GM12878 (cell line): Measurements from ENCODE around the gene DISC1. TPM values are rescaled to one million over a fixed set of nuclear protein-coding genes. Genes with fewer than 3 reads are reported as not detected.

Source experiments
- ATAC-seq: fragments of 200-7000 bp; cut with Tn5 transposase; 3 replicates; pipeline ENCODE4 v1.9.1; 2020; ENCODE audit warnings: mild to moderate bottlenecking, moderate library complexity
- BruUV-seq: library from RNA; stranded (reverse); fragments of 400-500 nt; replicated peaks from 2 replicates; lab custom pipeline; 2021; lab: Mats Ljungman, UMichigan
- CTCF ChIA-PET: fragments of 300-600 bp; sonication (Branson Sonifier 250); formaldehyde crosslinking; extraction: SDS; loops from one replicate; lab custom pipeline; 2021; ENCODE audit warnings: inconsistent platforms; lab: Yijun Ruan, JAX
- POLR2A ChIA-PET: fragments of 350-600 bp; formaldehyde crosslinking; extraction: SDS; loops from one replicate; lab custom pipeline; 2021; ENCODE audit warnings: inconsistent platforms; lab: Charles Lee
- RAD21 ChIA-PET: fragments of 300-600 bp; sonication (Branson Sonifier 250); formaldehyde crosslinking; loops from one replicate; lab custom pipeline; 2023; ENCODE audit warnings: antibody characterized with exemption; ENCODE audit not compliant: unreplicated experiment; lab: Charles Lee
- SMC1A ChIA-PET: fragments of 300-600 bp; sonication (Branson Sonifier 250); formaldehyde crosslinking; loops from one replicate; lab custom pipeline; 2023; ENCODE audit not compliant: unreplicated experiment, uncharacterized antibody; lab: Charles Lee
- DNase-seq: peaks from one replicate; pipeline ENCODE4 v3.0.0-alpha.2; 2011; ENCODE audit warnings: low read depth, low spot score
- FAIRE-seq: peaks from 3 replicates; lab custom pipeline; 2011; peaks lifted over from hg19 to GRCh38; lab: Jason Lieb, UNC
- H2AFZ ChIP-seq: 2 replicates; pipeline ENCODE4 v1.6.0; 2011; ENCODE audit warnings: low read depth, low read length, control low read depth; ENCODE audit not compliant: control insufficient read depth
- H3K27ac ChIP-seq: 2 replicates; pipeline ENCODE4 v1.5.1; 2011; ENCODE audit warnings: control low read depth; ENCODE audit not compliant: control insufficient read depth, insufficient read depth
- H3K27me3 ChIP-seq, 2 experiments: replicated peaks in 1 of 2; 2 replicates each; pipeline versions ENCODE4 v1.6.0 to v1.6.1; 2011; ENCODE audit warnings: low read length in 1 of 2; ENCODE audit not compliant: control insufficient read depth in 2 of 2, insufficient read depth in 2 of 2
- H3K36me3 ChIP-seq, 2 experiments: 2 replicates each; pipeline ENCODE4 v1.5.1; 2011; ENCODE audit warnings: low read length in 1 of 2; ENCODE audit not compliant: control insufficient read depth in 2 of 2, insufficient read depth in 2 of 2
- H3K4me1 ChIP-seq: 2 replicates; pipeline ENCODE4 v1.6.1; 2011; ENCODE audit warnings: mild to moderate bottlenecking, low read length, moderate library complexity, mixed read lengths; ENCODE audit not compliant: control insufficient read depth, insufficient read depth
- H3K4me2 ChIP-seq: 2 replicates; pipeline ENCODE4 v1.6.0; 2011; ENCODE audit warnings: control low read depth; ENCODE audit not compliant: control insufficient read depth, insufficient read depth
- H3K4me3 ChIP-seq: fragments of 200-600 bp; sonication (generic); 2 replicates; pipeline ENCODE4 v1.5.1; 2016
- H3K79me2 ChIP-seq: 2 replicates; pipeline ENCODE4 v1.6.0; 2011; ENCODE audit warnings: low read length; ENCODE audit not compliant: control insufficient read depth, insufficient read depth
- H3K9ac ChIP-seq: 2 replicates; pipeline ENCODE4 v1.8.0; 2011; ENCODE audit warnings: low read length, control low read depth, mixed read lengths; ENCODE audit not compliant: control insufficient read depth, insufficient read depth
- H3K9me3 ChIP-seq: replicated peaks from 3 replicates; pipeline ENCODE4 v1.5.1; 2011; ENCODE audit warnings: mild to moderate bottlenecking, low read length; ENCODE audit not compliant: control insufficient read depth, insufficient read depth
- H4K20me1 ChIP-seq: 2 replicates; pipeline ENCODE4 v1.6.0; 2011; ENCODE audit not compliant: control insufficient read depth, insufficient read depth
- ATF3 ChIP-seq: IDR thresholded peaks from 2 replicates; pipeline ENCODE4 v1.6.1; 2011; ENCODE audit warnings: low read depth, mild to moderate bottlenecking, low read length, moderate library complexity, borderline replicate concordance; ENCODE audit errors: extremely low read depth
- CBX5 ChIP-seq: sonication (generic); IDR thresholded peaks from 2 replicates; pipeline ENCODE4 v1.6.1; 2016; ENCODE audit warnings: low read depth, moderate library complexity, mild to moderate bottlenecking, inconsistent platforms
- CTCF ChIP-seq, 3 experiments: IDR thresholded peaks in 2 of 3; conservative IDR thresholded peaks in 1 of 3; 2 replicates each; pipeline ENCODE4 v1.5.1; 2011; ENCODE audit warnings: low read depth in 3 of 3, low read length in 3 of 3, mild to moderate bottlenecking in 3 of 3, control low read depth in 2 of 3, moderate library complexity in 2 of 3, inconsistent platforms in 1 of 3, mixed read lengths in 1 of 3; ENCODE audit not compliant: control insufficient read depth in 2 of 3, insufficient read depth in 1 of 3; ENCODE audit errors: extremely low read depth in 1 of 3
- EZH2 ChIP-seq: IDR thresholded peaks from 2 replicates; pipeline ENCODE4 v1.6.1; 2012; ENCODE audit warnings: low read depth, mild to moderate bottlenecking, control low read depth, inconsistent platforms, low read length, borderline replicate concordance; ENCODE audit not compliant: control insufficient read depth
- GATAD2B ChIP-seq: fragments of 450-650 bp; conservative IDR thresholded peaks from 2 replicates; pipeline ENCODE4 v1.6.1; 2017; ENCODE audit warnings: low read depth, mild to moderate bottlenecking, moderate library complexity
- POLR2AphosphoS2 ChIP-seq: IDR thresholded peaks from 2 replicates; pipeline ENCODE4 v1.6.1; 2011; ENCODE audit warnings: low read depth, mild to moderate bottlenecking, low read length, improper control_type of control experiment, moderate library complexity
- RBBP5 ChIP-seq: fragments of 200-600 bp; sonication (generic); conservative IDR thresholded peaks from 2 replicates; pipeline ENCODE4 v1.6.1; 2016
- SMARCA5 ChIP-seq: fragments of 450-650 bp; IDR thresholded peaks from 2 replicates; pipeline ENCODE4 v1.6.1; 2017; ENCODE audit warnings: mild to moderate bottlenecking
- SRF ChIP-seq, 2 experiments: IDR thresholded peaks; 2 replicates each; pipeline ENCODE4 v1.6.1; 2011; ENCODE audit warnings: low read depth in 2 of 2, low read length in 2 of 2, mild to moderate bottlenecking in 1 of 2, moderate library complexity in 1 of 2
- USF1 ChIP-seq: IDR thresholded peaks from 2 replicates; pipeline ENCODE4 v1.6.1; 2011; ENCODE audit warnings: borderline replicate concordance, low read depth, mild to moderate bottlenecking, moderate library complexity, mixed read lengths, low read length; ENCODE audit not compliant: insufficient read depth; ENCODE audit errors: extremely low read length
- ZBTB11 ChIP-seq: fragments of 450-650 bp; formaldehyde crosslinking; IDR thresholded peaks from 2 replicates; pipeline ENCODE4 v1.5.0; 2022; ENCODE audit warnings: mild to moderate bottlenecking, missing genetic modification characterization
- ZNF24 ChIP-seq: fragments of 450-650 bp; IDR thresholded peaks from 2 replicates; pipeline ENCODE4 v1.6.1; 2017; ENCODE audit warnings: antibody characterized with exemption, mild to moderate bottlenecking
- ZNF622 ChIP-seq: fragments of 450-650 bp; IDR thresholded peaks from 2 replicates; pipeline ENCODE4 v1.6.1; 2017; ENCODE audit warnings: mild to moderate bottlenecking, inconsistent platforms
- ZSCAN29 ChIP-seq: fragments of 450-650 bp; IDR thresholded peaks from 2 replicates; pipeline ENCODE4 v1.6.1; 2017; ENCODE audit warnings: mild to moderate bottlenecking, moderate library complexity
- in situ Hi-C: fragments of 300-500 bp; cut with MboI; formaldehyde crosslinking; loops from 9 replicates; pipeline ENCODE4 v1.14.3; 2018; ENCODE audit warnings: mixed read lengths
- intact Hi-C: fragments of 100-400 bp; cut with micrococcal nuclease; formaldehyde crosslinking; loops from one replicate; pipeline ENCODE4 v1.14.2; 2022; ENCODE audit not compliant: unreplicated experiment
- polyA plus RNA-seq, 11 experiments: library from polyadenylated mRNA; depleted of rRNA in 4 of 11; unstranded in 6 of 11; stranded (reverse) in 5 of 11; fragments of >200 nt; fragmentation: Nextera tagmentation in 4 of 11; fragmentation: Illumina TruSeq in 1 of 11; extraction: Ambion mirVana in 4 of 11; extraction: Trizol in 1 of 11; gene quantifications; 1 replicate in 1 of 11; 2 replicates in 10 of 11; pipeline versions ENCODE4 v1.2.1 to v1.2.3, GENCODE V29; 2011 to 2016; ENCODE audit warnings: inconsistent platforms in 2 of 11, missing spikeins in 2 of 11, low read depth in 1 of 11
- total RNA-seq, 4 experiments: library from RNA; depleted of rRNA in 3 of 4; stranded (reverse); fragments of >200 nt in 3 of 4; fragmentation: Illumina TruSeq in 1 of 4; extraction: Trizol in 1 of 4; gene quantifications; 2 replicates each; pipeline versions ENCODE4 v1.2.1 to v1.2.3, GENCODE V29; 2013 to 2021

DISC1 gene
- total and polyA plus RNA-seq, 10 of the 15 experiments (the other 5 are each of a cell fraction or from before 2014, with no cell fraction given), result 0.05 to 0.72 (median 0.19) TPM; not detected in 1

- CTCF ChIA-PET, result no interaction called here
- no peak overlapping the region for H2AFZ ChIP-seq
- no peak overlapping the region for H3K4me3 ChIP-seq
- H3K27ac ChIP-seq, result no peak overlapping the region
- H4K20me1 ChIP-seq, result no peaks in the 10 kb centered on the region
- POLR2A ChIA-PET, result no interaction called here
- H3K9me3 ChIP-seq, result no peaks in the 10 kb centered on the region
- RAD21 ChIA-PET, result no interaction called here
- DNase-seq (no peak), FAIRE-seq (no peak), ATAC-seq (no peak)
- no TSS peak for BruUV-seq
- H3K4me1 ChIP-seq, result no peaks in the 10 kb centered on the region
- SMC1A ChIA-PET, result interaction anchor here (1.1 kb wide), 1 partner anchor 13 kb away, joined by 3 read pairs; no protein-coding TSS in a partner anchor
- no peak overlapping the region for H3K4me2 ChIP-seq
- TF ChIP-seq SMARCA5, result no peak
- no peak for TF ChIP-seq USF1
- no peak for TF ChIP-seq EZH2
- TF ChIP-seq ZSCAN29, result no peak
- TF ChIP-seq SRF (IDR thresholded peaks at IDR 0.05; ENCODE audit: low read depth in 2 of 2, low read length in 2 of 2), result no peak
- TF ChIP-seq ZNF24, result no peak
- TF ChIP-seq ZBTB11 (CRISPR knock-in tag), result no peak
- TF ChIP-seq ATF3, result no peak
- TF ChIP-seq RBBP5, result no peak
- TF ChIP-seq CBX5, result no peak
- TF ChIP-seq CTCF (IDR thresholded peaks at IDR 0.05 in 2 of 3, conservative IDR thresholded peaks at IDR 0.05 in 1 of 3; ENCODE audit: control insufficient read depth in 2 of 3, extremely low read depth in 1 of 3, insufficient read depth in 1 of 3, low read depth in 3 of 3, low read length in 3 of 3), result no peak
- no peak for TF ChIP-seq GATAD2B
- TF ChIP-seq ZNF622, result no peak
- no peak for TF ChIP-seq POLR2AphosphoS2
- intact Hi-C loops (no loop called here), in situ Hi-C loops (no loop called here)
- no peaks in the 10 kb centered on the region for H3K79me2 ChIP-seq
- H3K9ac ChIP-seq, result no peak overlapping the region
- H3K36me3 ChIP-seq, result no peaks in the 10 kb centered on the region
- H3K27me3 ChIP-seq, result no peaks in the 10 kb centered on the region
Observed at GRCh38 chr1:231721436-231721835, 94.8 kb downstream of the DISC1 start.
